Activated T-cell treated with anti-CD3 and anti-CD28 coated beads for 1 hour (primary cell): ENCODE data around the gene CDYL.

ENCODE experiments used
- DNase-seq: peaks from one replicate; pipeline ENCODE4 v3.0.0-alpha.2; 2020; ENCODE audit warnings: low read depth

Gene CDYL

GRCh38 chr6:4776131-4776492, at the start of gene CDYL:
Gene CDYL, plus strand, starts transcription at chr6:4776404. Its CDS starts 380 bp downstream, at chr6:4776784.
- DNase-seq: peak; percentile 85

- DNase-seq: no peak
These were observed 49.6 kb upstream of the CDYL start for GRCh38 chr6:4726645-4727044.

- DNase-seq: no peak
These were observed 49.0 kb upstream of the CDYL start for GRCh38 chr6:4727217-4727616.

GRCh38 chr6:4727671-4728435, 48.4 kb upstream of the CDYL start:
- DNase-seq: no peak

- DNase-seq: no peak
These were observed 47.8 kb upstream of the CDYL start for GRCh38 chr6:4728436-4728769.

- no peak for DNase-seq
These were observed 47.3 kb upstream of the CDYL start for GRCh38 chr6:4728926-4729325.

- no peak for DNase-seq
These were observed 44.2 kb upstream of the CDYL start for GRCh38 chr6:4731996-4732395.

- DNase-seq: no peak
These were observed 43.4 kb upstream of the CDYL start for GRCh38 chr6:4732691-4733315.

GRCh38 chr6:4736371-4736873, 39.8 kb upstream of the CDYL start:
- DNase-seq: no peak

- no peak for DNase-seq
These were observed 36.2 kb upstream of the CDYL start for GRCh38 chr6:4740032-4740431.

GRCh38 chr6:4743062-4743461, 33.1 kb upstream of the CDYL start:
- no peak for DNase-seq

- no peak for DNase-seq
These were observed 32.3 kb upstream of the CDYL start for GRCh38 chr6:4743926-4744325.

- no peak for DNase-seq
These were observed 28.6 kb upstream of the CDYL start for GRCh38 chr6:4747588-4747987.

- DNase-seq: no peak
These were observed 24.3 kb upstream of the CDYL start for GRCh38 chr6:4751823-4752464.

GRCh38 chr6:4756247-4756646, 20.0 kb upstream of the CDYL start:
- DNase-seq: no peak

GRCh38 chr6:4759997-4760396, 16.2 kb upstream of the CDYL start:
- DNase-seq: no peak

- DNase-seq: no peak
These were observed 15.4 kb upstream of the CDYL start for GRCh38 chr6:4760773-4761172.

- DNase-seq: no peak
These were observed 13.9 kb upstream of the CDYL start for GRCh38 chr6:4762294-4762693.

- DNase-seq: no peak
These were observed 12.3 kb upstream of the CDYL start for GRCh38 chr6:4763921-4764320.

GRCh38 chr6:4768815-4769214, 7.4 kb upstream of the CDYL start:
- no peak for DNase-seq

GRCh38 chr6:4772750-4773149, 3.5 kb upstream of the CDYL start:
- DNase-seq: no peak

GRCh38 chr6:4773181-4773580, 3.0 kb upstream of the CDYL start:
- no peak for DNase-seq

- DNase-seq: no peak
These were observed 1.9 kb upstream of the CDYL start for GRCh38 chr6:4774296-4774695.
